Neural cell (in vitro differentiated cells): ENCODE results near the gene SYNPO2. TPM values are rescaled to one million over a fixed set of nuclear protein-coding genes. Genes with fewer than 3 reads are reported as not detected.

Experiments
- H2AFZ ChIP-seq: fragments of 200-600, 300-800 bp; sonication (generic), shearing (Covaris generic); 2 replicates; pipeline ENCODE4 v1.6.0; 2014; ENCODE audit warnings: low read depth, mild to moderate bottlenecking, antibody characterized with exemption, low read length, moderate library complexity
- H3F3A ChIP-seq: fragments of 200-600 bp; shearing (Covaris generic); 2 replicates; pipeline ENCODE4 v1.6.1; 2016; ENCODE audit warnings: mild to moderate bottlenecking, moderate library complexity, mixed read lengths, antibody characterized with exemption, low read length; ENCODE audit not compliant: insufficient read depth, poor library complexity, severe bottlenecking
- H3K27ac ChIP-seq: fragments of 200-600, 300-800 bp; sonication (generic), shearing (Covaris generic); 2 replicates; pipeline ENCODE4 v1.5.1; 2014; ENCODE audit warnings: mild to moderate bottlenecking, low read length, moderate library complexity
- H3K27me3 ChIP-seq: fragments of 300-800, 200-600 bp; sonication (generic), shearing (Covaris generic); 2 replicates; pipeline ENCODE4 v1.6.0; 2014; ENCODE audit warnings: mild to moderate bottlenecking, low read depth, low read length, moderate library complexity; ENCODE audit not compliant: insufficient read depth
- H3K36me3 ChIP-seq: fragments of 300-800, 200-600 bp; sonication (generic), shearing (Covaris generic); 2 replicates; pipeline ENCODE4 v1.5.1; 2014; ENCODE audit warnings: mild to moderate bottlenecking, antibody characterized with exemption, low read length, moderate library complexity; ENCODE audit not compliant: insufficient read depth
- H3K4me2 ChIP-seq: fragments of 300-800, 200-600 bp; sonication (generic), shearing (Covaris generic); 2 replicates; pipeline ENCODE4 v1.6.0; 2014; ENCODE audit warnings: mild to moderate bottlenecking, low read length
- H3K4me3 ChIP-seq: fragments of 300-800, 200-600 bp; sonication (generic), shearing (Covaris generic); 2 replicates; pipeline ENCODE4 v1.5.1; 2014; ENCODE audit warnings: mild to moderate bottlenecking, low read length, moderate library complexity
- H3K79me2 ChIP-seq: fragments of 200-600 bp; shearing (Covaris generic); replicated peaks from 2 replicates; pipeline ENCODE4 v1.6.0; 2014; ENCODE audit warnings: mild to moderate bottlenecking, low read length, moderate library complexity; ENCODE audit not compliant: insufficient read depth
- H3K9ac ChIP-seq: fragments of 300-800, 200-600 bp; sonication (generic), shearing (Covaris generic); 2 replicates; pipeline ENCODE4 v1.6.1; 2016; ENCODE audit warnings: mild to moderate bottlenecking, low read length, mixed read lengths
- H3K9me2 ChIP-seq: fragments of 200-600 bp; shearing (Covaris generic); 2 replicates; pipeline ENCODE4 v1.6.1; 2016; ENCODE audit warnings: mild to moderate bottlenecking, low read length, mixed read lengths; ENCODE audit not compliant: insufficient read depth
- H3K9me3 ChIP-seq: fragments of 200-600, 300-800 bp; sonication (generic), shearing (Covaris generic); 2 replicates; pipeline ENCODE4 v1.6.1; 2016; ENCODE audit warnings: mild to moderate bottlenecking, mixed run types, low read length, moderate library complexity, mixed read lengths
- H4K20me1 ChIP-seq: fragments of 200-600 bp; shearing (Covaris generic); 2 replicates; pipeline ENCODE4 v1.6.1; 2016; ENCODE audit warnings: mild to moderate bottlenecking, mixed run types; ENCODE audit not compliant: insufficient read depth
- EP300 ChIP-seq: fragments of 450-650 bp; conservative IDR thresholded peaks from 2 replicates; pipeline ENCODE4 v1.6.1; 2014; ENCODE audit warnings: antibody characterized with exemption, mild to moderate bottlenecking, moderate library complexity; ENCODE audit not compliant: poor library complexity, severe bottlenecking
- EZH2 ChIP-seq: fragments of 200-600, 300-800 bp; shearing (Covaris generic), sonication (generic); IDR thresholded peaks from 2 replicates; pipeline ENCODE4 v1.6.1; 2014; ENCODE audit warnings: antibody characterized with exemption, low read length, borderline replicate concordance, mild to moderate bottlenecking; ENCODE audit not compliant: insufficient read depth, poor library complexity, severe bottlenecking
- MXI1 ChIP-seq: fragments of 450-650 bp; conservative IDR thresholded peaks from 2 replicates; pipeline ENCODE4 v1.6.1; 2014; ENCODE audit warnings: antibody characterized with exemption, mild to moderate bottlenecking; ENCODE audit not compliant: poor library complexity, severe bottlenecking
- POLR2AphosphoS5 ChIP-seq: IDR thresholded peaks from 2 replicates; pipeline ENCODE4 v1.6.1; 2012
- RAD21 ChIP-seq: fragments of 450-650 bp; conservative IDR thresholded peaks from 2 replicates; pipeline ENCODE4 v1.6.1; 2014; ENCODE audit warnings: antibody characterized with exemption, mild to moderate bottlenecking, moderate library complexity
- SMC3 ChIP-seq: fragments of 450-650 bp; conservative IDR thresholded peaks from 2 replicates; pipeline ENCODE4 v1.6.1; 2014; ENCODE audit warnings: antibody characterized with exemption, mild to moderate bottlenecking, moderate library complexity; ENCODE audit not compliant: poor library complexity
- TAF1 ChIP-seq: IDR thresholded peaks from 2 replicates; pipeline ENCODE4 v1.6.1; 2012; ENCODE audit warnings: low read depth
- polyA plus RNA-seq: library from polyadenylated mRNA; depleted of rRNA; stranded (reverse); fragments of >200 nt; gene quantifications from 2 replicates; pipeline ENCODE4 v1.2.3, GENCODE V29; 2014
- TF ChIP-seq, protein P1 (sequence below): IDR thresholded peaks from 2 replicates; pipeline ENCODE4 v1.6.1; 2012; ENCODE audit warnings: borderline replicate concordance

Gene SYNPO2
- polyA plus RNA-seq, 1 donor from 2014 or later: 0.14 TPM

DNA sequence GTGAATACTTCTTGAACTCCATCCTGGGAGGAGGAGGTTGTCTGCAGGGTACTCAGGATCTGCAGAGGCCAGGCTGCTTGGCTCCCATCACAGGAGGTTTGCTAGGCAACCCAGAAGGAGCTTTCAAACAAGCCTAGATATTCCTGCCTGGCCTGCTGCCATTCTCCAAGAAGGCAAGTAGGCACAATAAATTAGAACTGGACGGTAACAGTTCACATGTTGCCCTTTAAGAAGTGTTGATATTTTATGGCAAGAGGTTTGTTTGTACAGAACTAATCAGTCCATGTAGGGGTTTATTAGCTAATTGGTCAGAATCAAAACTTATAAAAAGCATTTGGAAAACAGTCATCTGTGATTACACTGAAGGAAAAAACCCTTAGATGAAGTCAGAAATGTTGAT lies 39.3 kb downstream of the SYNPO2 start:
- TF ChIP-seq POLR2AphosphoS5 (no peak), MXI1 (no peak), RAD21 (no peak)
- TF ChIP-seq, protein P1, sequence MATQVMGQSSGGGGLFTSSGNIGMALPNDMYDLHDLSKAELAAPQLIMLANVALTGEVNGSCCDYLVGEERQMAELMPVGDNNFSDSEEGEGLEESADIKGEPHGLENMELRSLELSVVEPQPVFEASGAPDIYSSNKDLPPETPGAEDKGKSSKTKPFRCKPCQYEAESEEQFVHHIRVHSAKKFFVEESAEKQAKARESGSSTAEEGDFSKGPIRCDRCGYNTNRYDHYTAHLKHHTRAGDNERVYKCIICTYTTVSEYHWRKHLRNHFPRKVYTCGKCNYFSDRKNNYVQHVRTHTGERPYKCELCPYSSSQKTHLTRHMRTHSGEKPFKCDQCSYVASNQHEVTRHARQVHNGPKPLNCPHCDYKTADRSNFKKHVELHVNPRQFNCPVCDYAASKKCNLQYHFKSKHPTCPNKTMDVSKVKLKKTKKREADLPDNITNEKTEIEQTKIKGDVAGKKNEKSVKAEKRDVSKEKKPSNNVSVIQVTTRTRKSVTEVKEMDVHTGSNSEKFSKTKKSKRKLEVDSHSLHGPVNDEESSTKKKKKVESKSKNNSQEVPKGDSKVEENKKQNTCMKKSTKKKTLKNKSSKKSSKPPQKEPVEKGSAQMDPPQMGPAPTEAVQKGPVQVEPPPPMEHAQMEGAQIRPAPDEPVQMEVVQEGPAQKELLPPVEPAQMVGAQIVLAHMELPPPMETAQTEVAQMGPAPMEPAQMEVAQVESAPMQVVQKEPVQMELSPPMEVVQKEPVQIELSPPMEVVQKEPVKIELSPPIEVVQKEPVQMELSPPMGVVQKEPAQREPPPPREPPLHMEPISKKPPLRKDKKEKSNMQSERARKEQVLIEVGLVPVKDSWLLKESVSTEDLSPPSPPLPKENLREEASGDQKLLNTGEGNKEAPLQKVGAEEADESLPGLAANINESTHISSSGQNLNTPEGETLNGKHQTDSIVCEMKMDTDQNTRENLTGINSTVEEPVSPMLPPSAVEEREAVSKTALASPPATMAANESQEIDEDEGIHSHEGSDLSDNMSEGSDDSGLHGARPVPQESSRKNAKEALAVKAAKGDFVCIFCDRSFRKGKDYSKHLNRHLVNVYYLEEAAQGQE: no peak
- H3K79me2 ChIP-seq: no peaks in the 10 kb centered on the region

GRCh38 chr4:118930255-118930654 lies 41.6 kb downstream of the SYNPO2 start:
- Histone ChIP-seq H2AFZ (no peak overlapping the region), H3K27ac (no peak overlapping the region), H3F3A (no peaks in the 10 kb centered on the region), H3K36me3 (no peaks in the 10 kb centered on the region), H3K27me3 (no peaks in the 10 kb centered on the region), H3K4me2 (no peak overlapping the region), H3K9me2 (no peaks in the 10 kb centered on the region), H4K20me1 (no peaks in the 10 kb centered on the region), H3K9ac (no peak overlapping the region), H3K4me3 (no peak overlapping the region), H3K79me2 (no peaks in the 10 kb centered on the region), H3K9me3 (no peaks in the 10 kb centered on the region)
- TF ChIP-seq TAF1: no peak
- TF ChIP-seq MXI1: no peak
- TF ChIP-seq POLR2AphosphoS5: no peak
- TF ChIP-seq, protein P1: no peak
- no peak for TF ChIP-seq EP300
- no peak for TF ChIP-seq RAD21
- TF ChIP-seq EZH2: no peak
- no peak for TF ChIP-seq SMC3

More for the DNA sequence above, 39.3 kb downstream of the SYNPO2 start:
- Histone ChIP-seq H3K27ac (no peak overlapping the region), H3K9me3 (no peaks in the 10 kb centered on the region), H2AFZ (no peak overlapping the region), H3K36me3 (no peaks in the 10 kb centered on the region), H3K4me2 (no peak overlapping the region), H3K9ac (no peak overlapping the region), H3K9me2 (no peaks in the 10 kb centered on the region), H3F3A (no peaks in the 10 kb centered on the region), H3K27me3 (no peaks in the 10 kb centered on the region), H3K4me3 (no peak overlapping the region), H4K20me1 (no peaks in the 10 kb centered on the region)
